ENCODE data around the gene B3GNT7. TPM values are rescaled to one million over a fixed set of nuclear protein-coding genes. Genes with fewer than 3 reads are reported as not detected.
"Not testable (repeated sequence)": the region's sequence is repeated elsewhere in the genome, so short reads cannot be mapped to it uniquely, and the experiment has no call there.

B3GNT7 gene
- total RNA-seq, 2 donors from 2014 or later = 13.0 to 32.3 TPM

- TF ChIP-seq CTCF (conservative IDR thresholded peaks at IDR 0.05) = no peak
- H3K36me3 Mint-ChIP-seq (ENCODE audit: low read depth) = no peaks in the 10 kb centered on the region
- DNase-seq = no peak
- no peak overlapping the region for H3K4me3 Mint-ChIP-seq
- Histone ChIP-seq H3K36me3 (ENCODE audit: control insufficient read depth, insufficient read depth, low read length) (no peaks in the 10 kb centered on the region), H3K27ac (ENCODE audit: low read depth, low read length) (no peak overlapping the region), H3K9me3 (ENCODE audit: control insufficient read depth, low read length) (no peaks in the 10 kb centered on the region), H3K27me3 (ENCODE audit: control insufficient read depth, insufficient read depth, low read length, poor library complexity, severe bottlenecking) (no peaks in the 10 kb centered on the region), H3K9ac (ENCODE audit: extremely low read depth, low read length, poor library complexity, severe bottlenecking) (no peak overlapping the region), H3K4me1 (ENCODE audit: control insufficient read depth, insufficient read depth, low read length) (peaks cover 3% of the 10 kb centered on the region), H3K4me3 (ENCODE audit: low read length) (no peak overlapping the region)
- H3K9me3 Mint-ChIP-seq = peaks cover 4% of the 10 kb centered on the region
- H3K4me1 Mint-ChIP-seq = peaks cover 33% of the 10 kb centered on the region
- 93 to 100% methylated on average over 2 of the region's 2 CpGs for whole genome bisulfite sequencing, 2 experiments (ENCODE audit: insufficient coverage in 1 of 2, insufficient read length in 1 of 2)
- H3K27me3 Mint-ChIP-seq (ENCODE audit: insufficient read depth) = no peaks in the 10 kb centered on the region
- H3K27ac Mint-ChIP-seq = no peak overlapping the region
Measured at GRCh38 chr2:231374771-231375170, 20.7 kb upstream of the B3GNT7 start.

GRCh38 chr2:231375994-231376615 is 19.4 kb upstream of the B3GNT7 start:
- H3K27me3 ChIP-seq (ENCODE audit: control insufficient read depth, insufficient read depth, low read length, poor library complexity, severe bottlenecking); H3K4me1 ChIP-seq (ENCODE audit: control insufficient read depth, insufficient read depth, low read length); H3K9ac ChIP-seq (ENCODE audit: extremely low read depth, low read length, poor library complexity, severe bottlenecking); H3K36me3 Mint-ChIP-seq (ENCODE audit: low read depth); H3K4me3 ChIP-seq (ENCODE audit: low read length); H3K27ac Mint-ChIP-seq; H3K27ac ChIP-seq (ENCODE audit: low read depth, low read length); H3K4me3 Mint-ChIP-seq; H3K36me3 ChIP-seq (ENCODE audit: control insufficient read depth, insufficient read depth, low read length); H3K9me3 ChIP-seq (ENCODE audit: control insufficient read depth, low read length); H3K9me3 Mint-ChIP-seq; H3K27me3 Mint-ChIP-seq (ENCODE audit: insufficient read depth): not testable (repeated sequence)
- H3K4me1 Mint-ChIP-seq = peaks cover 30% of the 10 kb centered on the region
- peak; percentile 82 for DNase-seq
- WGBS, 2 experiments (ENCODE audit: insufficient coverage in 1 of 2, insufficient read length in 1 of 2) = 26 to 54% methylated on average over 4 to 11 of the region's 11 CpGs

GRCh38 chr2:231376857-231377256 is 18.7 kb upstream of the B3GNT7 start:
- H3K27ac ChIP-seq (ENCODE audit: low read depth, low read length) = peak overlapping the region; percentile 24
- Mint-ChIP-seq H3K9me3 (peaks cover 4% of the 10 kb centered on the region), H3K4me1 (peaks cover 30% of the 10 kb centered on the region), H3K27ac (peak overlapping the region; percentile 84), H3K4me3 (no peak overlapping the region), H3K36me3 (ENCODE audit: low read depth) (no peaks in the 10 kb centered on the region), H3K27me3 (ENCODE audit: insufficient read depth) (no peaks in the 10 kb centered on the region)
- 36 to 37% methylated on average over 4 to 8 of the region's 8 CpGs for WGBS, 2 experiments (ENCODE audit: insufficient coverage in 1 of 2, insufficient read length in 1 of 2)
- H3K4me3 ChIP-seq (ENCODE audit: low read length) = no peak overlapping the region
- peak; percentile 82 for DNase-seq
- peaks cover 7% of the 10 kb centered on the region for H3K4me1 ChIP-seq (ENCODE audit: control insufficient read depth, insufficient read depth, low read length)
- no peaks in the 10 kb centered on the region for H3K27me3 ChIP-seq (ENCODE audit: control insufficient read depth, insufficient read depth, low read length, poor library complexity, severe bottlenecking)
- no peak for TF ChIP-seq CTCF (conservative IDR thresholded peaks at IDR 0.05)
- H3K36me3 ChIP-seq (ENCODE audit: control insufficient read depth, insufficient read depth, low read length) = no peaks in the 10 kb centered on the region
- H3K9me3 ChIP-seq (ENCODE audit: control insufficient read depth, low read length) = no peaks in the 10 kb centered on the region
- H3K9ac ChIP-seq (ENCODE audit: extremely low read depth, low read length, poor library complexity, severe bottlenecking) = no peak overlapping the region
